22Rv1 (cell line): ENCODE data around the gene CLASP1.

ENCODE experiments used
- CTCF ChIP-seq: fragments of 450-650 bp; IDR thresholded peaks from 2 replicates; pipeline ENCODE4 v1.5.1; 2017; ENCODE audit warnings: mild to moderate bottlenecking
- ZFX ChIP-seq: fragments of 450-650 bp; IDR thresholded peaks from 2 replicates; pipeline ENCODE4 v1.6.1; 2017; ENCODE audit warnings: antibody characterized with exemption, borderline replicate concordance

GRCh38 chr2:121598087-121598486 is 51.2 kb downstream of the CLASP1 start:
- TF ChIP-seq CTCF: no peak
- no peak for TF ChIP-seq ZFX
